Hepatocyte (in vitro differentiated cells): ENCODE results near the gene HS3ST5. TPM values are rescaled to one million over a fixed set of nuclear protein-coding genes. Genes with fewer than 3 reads are reported as not detected.

ENCODE experiments used
- DNase-seq: peaks from one replicate; pipeline ENCODE4 v3.0.0-alpha.2; 2016; ENCODE audit warnings: low spot score
- H2AFZ ChIP-seq: fragments of 200-600 bp; sonication (generic); 2 replicates; pipeline ENCODE4 v1.6.0; 2016; ENCODE audit warnings: antibody characterized with exemption, mild to moderate bottlenecking
- H3K27ac ChIP-seq: fragments of 200-600 bp; sonication (generic); 2 replicates; pipeline ENCODE4 v1.5.1; 2016; ENCODE audit warnings: mild to moderate bottlenecking
- H3K27me3 ChIP-seq: fragments of 200-600 bp; sonication (generic); 2 replicates; pipeline ENCODE4 v1.6.1; 2016
- H3K36me3 ChIP-seq: fragments of 200-600 bp; sonication (generic); replicated peaks from 2 replicates; pipeline ENCODE4 v1.5.1; 2016; ENCODE audit warnings: low read depth; ENCODE audit not compliant: insufficient read depth
- H3K4me1 ChIP-seq: fragments of 200-600 bp; sonication (generic); 2 replicates; pipeline ENCODE4 v1.5.1; 2016; ENCODE audit warnings: mild to moderate bottlenecking, moderate library complexity; ENCODE audit not compliant: insufficient read depth
- H3K4me2 ChIP-seq: fragments of 200-600 bp; sonication (generic); 2 replicates; pipeline ENCODE4 v1.6.0; 2016
- H3K4me3 ChIP-seq: fragments of 200-600 bp; sonication (generic); 2 replicates; pipeline ENCODE4 v1.5.1; 2016; ENCODE audit warnings: mild to moderate bottlenecking
- H3K79me2 ChIP-seq: fragments of 200-600 bp; sonication (generic); 2 replicates; pipeline ENCODE4 v1.6.0; 2017; ENCODE audit warnings: mild to moderate bottlenecking
- H3K9me2 ChIP-seq: fragments of 200-600 bp; sonication (generic); replicated peaks from 2 replicates; pipeline ENCODE4 v1.6.0; 2017; ENCODE audit warnings: mild to moderate bottlenecking; ENCODE audit not compliant: insufficient read depth
- H3K9me3 ChIP-seq: fragments of 200-600 bp; sonication (generic); 2 replicates; pipeline ENCODE4 v1.5.1; 2016; ENCODE audit warnings: low read depth, mild to moderate bottlenecking
- H4K20me1 ChIP-seq: fragments of 200-600 bp; sonication (generic); 2 replicates; pipeline ENCODE4 v1.6.0; 2016; ENCODE audit warnings: mild to moderate bottlenecking; ENCODE audit not compliant: insufficient read depth, poor library complexity, severe bottlenecking
- CTCF ChIP-seq: fragments of 200-600 bp; sonication (generic); IDR thresholded peaks from 2 replicates; pipeline ENCODE4 v1.5.1; 2016; ENCODE audit warnings: antibody characterized with exemption, mild to moderate bottlenecking; ENCODE audit not compliant: poor library complexity
- EZH2 ChIP-seq: fragments of 200-600 bp; sonication (generic); IDR thresholded peaks from 2 replicates; pipeline ENCODE4 v1.6.1; 2016; ENCODE audit warnings: antibody characterized with exemption, mild to moderate bottlenecking, borderline replicate concordance
- EZH2phosphoT487 ChIP-seq: fragments of 200-600 bp; sonication (generic); IDR thresholded peaks from one replicate; pipeline ENCODE4 v1.6.1; 2018; ENCODE audit warnings: antibody characterized with exemption, mild to moderate bottlenecking, low read depth, moderate library complexity; ENCODE audit not compliant: unreplicated experiment, severe bottlenecking
- WGBS: methylation state at CpG from one replicate; pipeline ENCODE4 v1.1.6; 2016; ENCODE audit warnings: low lambda C conversion rate; ENCODE audit errors: missing lambda C conversion rate; 5-methylcytosine and 5-hydroxymethylcytosine counted together
- polyA plus RNA-seq: library from polyadenylated mRNA; unstranded; fragments of >200 nt; fragmentation: Nextera tagmentation; extraction: Ambion mirVana; gene quantifications from 2 replicates; pipeline ENCODE4 v1.2.1, GENCODE V29; 2016
- total RNA-seq: library from RNA; depleted of rRNA; stranded (reverse); fragments of >200 nt; gene quantifications from 2 replicates; pipeline ENCODE4 v1.2.3, GENCODE V29; 2014

The HS3ST5 gene
- total and polyA plus RNA-seq, 2 experiments from 2014 or later = 0.73 to 1.4 TPM

- H3K4me3 ChIP-seq = no peak overlapping the region
- H3K4me1 ChIP-seq = no peaks in the 10 kb centered on the region
- H3K9me3 ChIP-seq = no peaks in the 10 kb centered on the region
- no peaks in the 10 kb centered on the region for H4K20me1 ChIP-seq
- H3K79me2 ChIP-seq = no peaks in the 10 kb centered on the region
- H3K27ac ChIP-seq = no peak overlapping the region
- DNase-seq = no peak
- no peaks in the 10 kb centered on the region for H3K27me3 ChIP-seq
- no peak for TF ChIP-seq EZH2phosphoT487
- no peak for TF ChIP-seq CTCF
- TF ChIP-seq EZH2 = no peak
- H3K4me2 ChIP-seq = no peak overlapping the region
- no peak overlapping the region for H2AFZ ChIP-seq
- H3K9me2 ChIP-seq = no peaks in the 10 kb centered on the region
- WGBS = 95% methylated on average over 6 of the region's 6 CpGs
- H3K36me3 ChIP-seq = no peaks in the 10 kb centered on the region
Observed at GRCh38 chr6:114297135-114297534, 45.7 kb downstream of the HS3ST5 start.

GRCh38 chr6:114292431-114292830 is 50.4 kb downstream of the HS3ST5 start:
- Histone ChIP-seq H3K36me3 (no peaks in the 10 kb centered on the region), H3K27ac (no peak overlapping the region), H3K79me2 (no peaks in the 10 kb centered on the region), H3K9me3 (no peaks in the 10 kb centered on the region), H3K4me3 (no peak overlapping the region), H3K4me2 (no peak overlapping the region), H4K20me1 (no peaks in the 10 kb centered on the region), H3K9me2 (no peaks in the 10 kb centered on the region), H3K27me3 (no peaks in the 10 kb centered on the region), H2AFZ (no peak overlapping the region), H3K4me1 (no peaks in the 10 kb centered on the region)
- 96% methylated on average over 1 of the region's 1 CpG for WGBS
- TF ChIP-seq CTCF (no peak), EZH2 (no peak), EZH2phosphoT487 (no peak)
- no peak for DNase-seq

- Histone ChIP-seq H3K27me3 (no peaks in the 10 kb centered on the region), H3K36me3 (no peaks in the 10 kb centered on the region), H3K4me2 (no peak overlapping the region), H3K4me1 (no peaks in the 10 kb centered on the region), H4K20me1 (no peaks in the 10 kb centered on the region), H3K9me2 (no peaks in the 10 kb centered on the region), H3K9me3 (no peaks in the 10 kb centered on the region), H2AFZ (no peak overlapping the region), H3K27ac (no peak overlapping the region), H3K4me3 (no peak overlapping the region), H3K79me2 (no peaks in the 10 kb centered on the region)
- 81% methylated on average over 2 of the region's 2 CpGs for WGBS
- TF ChIP-seq CTCF = no peak
- TF ChIP-seq EZH2phosphoT487 = no peak
- TF ChIP-seq EZH2 = no peak
- DNase-seq = no peak
Observed at GRCh38 chr6:114291428-114291827, 51.4 kb downstream of the HS3ST5 start.

- no peaks in the 10 kb centered on the region for H4K20me1 ChIP-seq
- no peaks in the 10 kb centered on the region for H3K9me2 ChIP-seq
- DNase-seq = no peak
- 92% methylated on average over 3 of the region's 3 CpGs for WGBS
- no peak overlapping the region for H3K4me3 ChIP-seq
- no peaks in the 10 kb centered on the region for H3K79me2 ChIP-seq
- H3K4me1 ChIP-seq = no peaks in the 10 kb centered on the region
- H3K4me2 ChIP-seq = no peak overlapping the region
- no peak overlapping the region for H2AFZ ChIP-seq
- no peaks in the 10 kb centered on the region for H3K36me3 ChIP-seq
- no peaks in the 10 kb centered on the region for H3K27me3 ChIP-seq
- no peak for TF ChIP-seq CTCF
- TF ChIP-seq EZH2phosphoT487 = no peak
- TF ChIP-seq EZH2 = no peak
- no peaks in the 10 kb centered on the region for H3K9me3 ChIP-seq
- H3K27ac ChIP-seq = no peak overlapping the region
Observed at GRCh38 chr6:114290864-114291263, 52.0 kb downstream of the HS3ST5 start.
